Calu3 (cell line): ENCODE data around the gene CSRP1. TPM values are rescaled to one million over a fixed set of nuclear protein-coding genes. Genes with fewer than 3 reads are reported as not detected.

ENCODE experiments used
- BruUV-seq: library from RNA; stranded (reverse); fragments of 400-500 nt; replicated peaks from 2 replicates; lab custom pipeline; 2021; lab: Mats Ljungman, UMichigan
- CTCF ChIA-PET: fragments of 300-600 bp; sonication (Branson Sonifier 250); formaldehyde crosslinking; loops from one replicate; lab custom pipeline; 2022; ENCODE audit warnings: antibody characterized with exemption; lab: Charles Lee
- DNase-seq: peaks from one replicate; pipeline ENCODE4 v3.0.0; 2022
- H3K27ac Mint-ChIP-seq: one replicate; pipeline ENCODE4 v1.8.0; 2022; ENCODE audit warnings: mixed read lengths; ENCODE audit not compliant: unreplicated experiment
- H3K27me3 Mint-ChIP-seq: one replicate; pipeline ENCODE4 v1.8.0; 2022; ENCODE audit warnings: mixed read lengths; ENCODE audit not compliant: unreplicated experiment
- H3K36me3 Mint-ChIP-seq: one replicate; pipeline ENCODE4 v1.8.0; 2022; ENCODE audit warnings: mild to moderate bottlenecking, moderate library complexity, mixed read lengths; ENCODE audit not compliant: insufficient read depth, unreplicated experiment
- H3K4me1 Mint-ChIP-seq: one replicate; pipeline ENCODE4 v1.8.0; 2022; ENCODE audit warnings: mild to moderate bottlenecking, low read depth, mixed read lengths; ENCODE audit not compliant: unreplicated experiment
- H3K4me3 Mint-ChIP-seq: one replicate; pipeline ENCODE4 v1.8.0; 2022; ENCODE audit warnings: mild to moderate bottlenecking, low read depth, moderate library complexity, mixed read lengths; ENCODE audit not compliant: unreplicated experiment
- H3K9me3 Mint-ChIP-seq: one replicate; pipeline ENCODE4 v1.8.0; 2022; ENCODE audit warnings: low read depth, mixed read lengths; ENCODE audit not compliant: unreplicated experiment
- intact Hi-C: fragments of 100-400 bp; cut with micrococcal nuclease; formaldehyde crosslinking; loops from one replicate; pipeline ENCODE4 v1.10.0; 2022; ENCODE audit not compliant: unreplicated experiment
- total RNA-seq: library from RNA; stranded (reverse); gene quantifications from 2 replicates; pipeline ENCODE4 v1.2.3, GENCODE V29; 2022
- TF ChIP-seq, protein P1 (sequence below): fragments of 200-600 bp; IDR thresholded peaks from one replicate; pipeline ENCODE4 v1.8.0; 2022; ENCODE audit warnings: antibody characterized with exemption; ENCODE audit not compliant: unreplicated experiment

CSRP1 gene
- total RNA-seq, 1 experiment from 2014 or later = 69.9 TPM

DNA sequence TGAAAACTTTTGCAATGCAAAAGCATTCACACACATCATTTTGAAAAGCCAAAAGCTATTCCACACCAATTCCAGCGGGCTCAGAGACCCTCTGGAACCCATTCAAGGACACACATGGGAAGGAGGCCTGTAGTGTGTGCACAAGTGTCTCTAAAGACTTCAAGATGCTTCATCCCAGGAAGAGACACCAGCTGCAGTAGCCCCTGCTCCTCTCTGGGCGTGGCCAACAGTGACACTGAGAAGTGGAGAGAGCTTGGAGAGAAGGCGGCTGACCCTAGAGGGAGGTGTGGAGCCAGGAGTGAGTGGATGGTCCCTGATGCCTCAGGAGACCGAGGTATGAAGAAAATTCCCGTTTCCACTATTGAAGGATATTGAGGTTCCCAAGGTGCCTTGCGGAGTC lies 70.5 kb downstream of the CSRP1 start:
- Mint-ChIP-seq H3K4me1 (peaks cover 26% of the 10 kb centered on the region), H3K9me3 (peaks cover 3% of the 10 kb centered on the region), H3K4me3 (no peak overlapping the region), H3K27me3 (peaks cover 3% of the 10 kb centered on the region), H3K36me3 (peaks cover 8% of the 10 kb centered on the region), H3K27ac (no peak overlapping the region)
- BruUV-seq = no TSS peak
- DNase-seq = peak; percentile 48
- intact Hi-C loops = no loop called here
- TF ChIP-seq, protein P1, sequence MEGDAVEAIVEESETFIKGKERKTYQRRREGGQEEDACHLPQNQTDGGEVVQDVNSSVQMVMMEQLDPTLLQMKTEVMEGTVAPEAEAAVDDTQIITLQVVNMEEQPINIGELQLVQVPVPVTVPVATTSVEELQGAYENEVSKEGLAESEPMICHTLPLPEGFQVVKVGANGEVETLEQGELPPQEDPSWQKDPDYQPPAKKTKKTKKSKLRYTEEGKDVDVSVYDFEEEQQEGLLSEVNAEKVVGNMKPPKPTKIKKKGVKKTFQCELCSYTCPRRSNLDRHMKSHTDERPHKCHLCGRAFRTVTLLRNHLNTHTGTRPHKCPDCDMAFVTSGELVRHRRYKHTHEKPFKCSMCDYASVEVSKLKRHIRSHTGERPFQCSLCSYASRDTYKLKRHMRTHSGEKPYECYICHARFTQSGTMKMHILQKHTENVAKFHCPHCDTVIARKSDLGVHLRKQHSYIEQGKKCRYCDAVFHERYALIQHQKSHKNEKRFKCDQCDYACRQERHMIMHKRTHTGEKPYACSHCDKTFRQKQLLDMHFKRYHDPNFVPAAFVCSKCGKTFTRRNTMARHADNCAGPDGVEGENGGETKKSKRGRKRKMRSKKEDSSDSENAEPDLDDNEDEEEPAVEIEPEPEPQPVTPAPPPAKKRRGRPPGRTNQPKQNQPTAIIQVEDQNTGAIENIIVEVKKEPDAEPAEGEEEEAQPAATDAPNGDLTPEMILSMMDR = no peak
- CTCF ChIA-PET = interaction anchor here (0.7 to 2.6 kb wide), 8 partner anchors 12 to 119 kb away, joined by 3 to 72 read pairs (median 14); partner anchors contain the start of gene CSRP1

DNA sequence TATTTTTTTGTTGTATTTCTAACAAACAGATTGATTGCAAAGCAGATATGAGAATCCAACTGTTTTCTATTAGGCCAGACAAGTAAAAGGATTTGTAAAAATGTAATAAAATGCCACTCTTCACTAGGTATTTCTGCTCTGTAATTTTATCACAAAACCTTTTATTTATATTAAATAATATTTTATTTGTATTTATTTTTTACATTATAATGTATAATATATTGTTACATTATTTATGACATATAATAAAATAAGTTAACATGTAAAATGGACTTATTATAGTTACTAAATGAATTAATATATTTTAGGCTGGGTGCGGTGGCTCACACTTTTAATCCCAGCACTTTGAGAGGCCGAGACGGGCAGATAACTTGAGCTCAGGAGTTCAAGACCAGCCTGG lies 72.7 kb downstream of the CSRP1 start:
- CTCF ChIA-PET = interaction anchor here (2.6 kb wide), 1 partner anchor 47 kb away, joined by 72 read pairs; no protein-coding TSS in a partner anchor
- peaks cover 16% of the 10 kb centered on the region for H3K4me1 Mint-ChIP-seq
- DNase-seq = no peak
- H3K27me3 Mint-ChIP-seq = peaks cover 24% of the 10 kb centered on the region
- no peak overlapping the region for H3K27ac Mint-ChIP-seq
- H3K4me3 Mint-ChIP-seq = no peak overlapping the region
- peaks cover 8% of the 10 kb centered on the region for H3K36me3 Mint-ChIP-seq
- TF ChIP-seq, protein P1 = no peak
- intact Hi-C loops = loop anchor here (2.0 kb wide), 1 partner anchor 47 kb away; no protein-coding TSS in a partner anchor
- no peaks in the 10 kb centered on the region for H3K9me3 Mint-ChIP-seq
- BruUV-seq = no TSS peak

DNA sequence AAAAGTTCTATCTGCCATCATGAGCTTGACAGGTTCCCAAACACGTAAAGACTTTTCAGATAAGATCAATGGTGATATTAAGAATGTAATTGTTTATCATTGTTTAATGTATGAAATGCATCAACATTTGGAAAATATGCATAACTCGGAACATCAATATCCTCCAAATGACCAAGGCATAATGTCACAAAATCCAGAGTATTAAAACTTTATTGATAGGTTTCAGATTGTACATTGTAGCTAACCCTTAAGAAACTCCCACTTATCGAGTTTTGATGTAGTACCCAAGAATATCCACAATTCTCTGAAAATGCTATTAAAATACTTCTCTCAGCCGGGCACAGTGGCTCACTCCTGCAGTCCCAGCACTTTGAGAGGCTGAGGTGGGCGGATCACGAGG lies 73.3 kb downstream of the CSRP1 start:
- intact Hi-C loops = loop anchor here (2.0 kb wide), 1 partner anchor 47 kb away; no protein-coding TSS in a partner anchor
- peaks cover 16% of the 10 kb centered on the region for H3K4me1 Mint-ChIP-seq
- no peak overlapping the region for H3K4me3 Mint-ChIP-seq
- no peak overlapping the region for H3K27ac Mint-ChIP-seq
- TF ChIP-seq, protein P1 = no peak
- DNase-seq = no peak
- no TSS peak for BruUV-seq
- H3K36me3 Mint-ChIP-seq = peaks cover 8% of the 10 kb centered on the region
- H3K9me3 Mint-ChIP-seq = no peaks in the 10 kb centered on the region
- H3K27me3 Mint-ChIP-seq = peaks cover 29% of the 10 kb centered on the region
- CTCF ChIA-PET = interaction anchor here (0.7 to 1.3 kb wide), 2 partner anchors 15 to 48 kb away, joined by 3 to 5 read pairs; no protein-coding TSS in a partner anchor

Other genes with a start within 250 kb of the CSRP1 start
- gene PKP1, start 223.6 kb downstream of the CSRP1 start, total RNA-seq = 0.09 and 0.17 TPM in 2 replicates
- 1.4 and 2.2 TPM in 2 replicates for gene TNNT2, start 129.4 kb downstream of the CSRP1 start, total RNA-seq
- 209 and 244 TPM in 2 replicates for gene LAD1, start 107.8 kb downstream of the CSRP1 start, total RNA-seq
- not detected in 2 replicates for gene TNNI1, start 85.4 kb downstream of the CSRP1 start, total RNA-seq
- gene PHLDA3, start 37.9 kb downstream of the CSRP1 start, total RNA-seq = 31.1 and 36.7 TPM in 2 replicates
- 13.1 and 24.8 TPM in 2 replicates for gene NAV1, start 32.0 kb upstream of the CSRP1 start, total RNA-seq